Stimulated activated CD8-positive, alpha-beta memory T cell treated with anti-CD3 and anti-CD28 coated beads, Interleukin-2, amount 100 ng/mL, for 1 hour (primary cell): Measurements from ENCODE around the gene BICRA.
"Not testable (repeated sequence)": the region's sequence is repeated elsewhere in the genome, so short reads cannot be mapped to it uniquely, and the experiment has no call there.

Experiments
- DNase-seq, 2 donors: peaks; one replicate each; pipeline ENCODE4 v3.0.0-alpha.2; 2020; ENCODE audit warnings: low read depth in 2 of 2

BICRA gene

GRCh38 chr19:47608969-47609905 is at the start of gene BICRA:
Gene BICRA, plus strand, starts transcription at chr19:47609134. Its CDS starts 64,441 bp downstream, at chr19:47673575.
- peak; percentile 60 to 65 for DNase-seq

- DNase-seq, result no peak
These were observed 47.9 kb upstream of the BICRA start for GRCh38 chr19:47560999-47561398.

- DNase-seq, result no peak
These were observed 47.4 kb upstream of the BICRA start for GRCh38 chr19:47561440-47562057.

GRCh38 chr19:47564081-47564480 is 44.9 kb upstream of the BICRA start:
- no peak for DNase-seq

- no peak for DNase-seq
These were observed 39.6 kb upstream of the BICRA start for GRCh38 chr19:47569331-47569730.

GRCh38 chr19:47572635-47573034 is 36.3 kb upstream of the BICRA start:
- no peak for DNase-seq

- DNase-seq, result peak; percentile 71 to 73
These were observed 35.6 kb upstream of the BICRA start, which contains the start of gene ZNF541 for GRCh38 chr19:47573071-47574026. Gene ZNF541, minus strand, starts transcription at chr19:47573148. Its CDS starts 17,292 bp downstream, at chr19:47555856.

- no peak for DNase-seq
These were observed 28.5 kb upstream of the BICRA start for GRCh38 chr19:47580397-47580796.

GRCh38 chr19:47581605-47582319 is 27.2 kb upstream of the BICRA start:
- no peak for DNase-seq

- no peak for DNase-seq
These were observed 26.5 kb upstream of the BICRA start for GRCh38 chr19:47582320-47582909.

- not testable (repeated sequence) for DNase-seq
These were observed 25.8 kb upstream of the BICRA start for GRCh38 chr19:47583161-47583560.

- DNase-seq, result no peak
These were observed 21.6 kb upstream of the BICRA start for GRCh38 chr19:47587295-47587694.

- no peak for DNase-seq
These were observed 19.1 kb upstream of the BICRA start for GRCh38 chr19:47589824-47590223.

- DNase-seq, result no peak
These were observed 15.1 kb upstream of the BICRA start for GRCh38 chr19:47593860-47594259.

- no peak for DNase-seq
These were observed 13.0 kb upstream of the BICRA start for GRCh38 chr19:47595944-47596343.

- no peak for DNase-seq
These were observed 10.3 kb upstream of the BICRA start for GRCh38 chr19:47598407-47599349.

- DNase-seq, result not testable (repeated sequence)
These were observed 9.2 kb upstream of the BICRA start for GRCh38 chr19:47599671-47600245.

- DNase-seq, result peak; percentile 99
These were observed 8.4 kb upstream of the BICRA start for GRCh38 chr19:47600246-47601179.
